ENCODE data around the gene FIZ1. TPM values are rescaled to one million over a fixed set of nuclear protein-coding genes. Genes with fewer than 3 reads are reported as not detected.
A peak's percentile ranks its signal among the peaks of the same experiment; 100 is the strongest.

The FIZ1 gene
- total RNA-seq, 2 donors from 2014 or later: 12.2 to 14.5 TPM

DNA sequence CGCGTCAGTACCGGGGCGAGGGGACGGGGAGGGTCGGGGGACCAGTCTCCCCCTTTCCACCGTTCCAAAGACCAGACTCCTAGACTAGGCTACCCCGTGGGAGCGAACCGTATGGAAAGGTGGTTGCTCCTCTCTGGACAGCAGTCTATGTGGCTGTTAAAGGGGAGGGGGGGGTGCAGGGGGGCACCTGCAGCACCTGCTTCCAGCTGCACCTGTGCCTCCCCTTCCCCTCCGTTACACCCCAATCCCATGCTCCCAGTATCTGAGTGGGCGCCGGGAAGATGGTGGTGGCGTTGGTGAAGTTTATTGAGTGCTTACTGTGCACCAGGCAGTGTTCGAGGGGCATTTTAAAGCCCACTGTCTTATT lies 1.3 kb upstream of the FIZ1 start:
- H3K4me1 ChIP-seq: no peaks in the 10 kb centered on the region
- no peaks in the 10 kb centered on the region for H3K9me3 ChIP-seq
- peak overlapping the region; percentile 96 for H3K27ac ChIP-seq
- intact Hi-C loops (cut with DNase I): no loop called here
- H3K27me3 ChIP-seq: no peaks in the 10 kb centered on the region
- TF ChIP-seq, protein P1, sequence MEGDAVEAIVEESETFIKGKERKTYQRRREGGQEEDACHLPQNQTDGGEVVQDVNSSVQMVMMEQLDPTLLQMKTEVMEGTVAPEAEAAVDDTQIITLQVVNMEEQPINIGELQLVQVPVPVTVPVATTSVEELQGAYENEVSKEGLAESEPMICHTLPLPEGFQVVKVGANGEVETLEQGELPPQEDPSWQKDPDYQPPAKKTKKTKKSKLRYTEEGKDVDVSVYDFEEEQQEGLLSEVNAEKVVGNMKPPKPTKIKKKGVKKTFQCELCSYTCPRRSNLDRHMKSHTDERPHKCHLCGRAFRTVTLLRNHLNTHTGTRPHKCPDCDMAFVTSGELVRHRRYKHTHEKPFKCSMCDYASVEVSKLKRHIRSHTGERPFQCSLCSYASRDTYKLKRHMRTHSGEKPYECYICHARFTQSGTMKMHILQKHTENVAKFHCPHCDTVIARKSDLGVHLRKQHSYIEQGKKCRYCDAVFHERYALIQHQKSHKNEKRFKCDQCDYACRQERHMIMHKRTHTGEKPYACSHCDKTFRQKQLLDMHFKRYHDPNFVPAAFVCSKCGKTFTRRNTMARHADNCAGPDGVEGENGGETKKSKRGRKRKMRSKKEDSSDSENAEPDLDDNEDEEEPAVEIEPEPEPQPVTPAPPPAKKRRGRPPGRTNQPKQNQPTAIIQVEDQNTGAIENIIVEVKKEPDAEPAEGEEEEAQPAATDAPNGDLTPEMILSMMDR (IDR thresholded peaks at IDR 0.05): no peak
- DNase-seq: no peak
- peak overlapping the region; percentile 79 to 84 for H3K9ac ChIP-seq (ENCODE audit: low read depth in 2 of 2, low read length in 2 of 2)
- peak overlapping the region; percentile 61 for H3K4me3 ChIP-seq
- H3K36me3 ChIP-seq: no peaks in the 10 kb centered on the region

DNA sequence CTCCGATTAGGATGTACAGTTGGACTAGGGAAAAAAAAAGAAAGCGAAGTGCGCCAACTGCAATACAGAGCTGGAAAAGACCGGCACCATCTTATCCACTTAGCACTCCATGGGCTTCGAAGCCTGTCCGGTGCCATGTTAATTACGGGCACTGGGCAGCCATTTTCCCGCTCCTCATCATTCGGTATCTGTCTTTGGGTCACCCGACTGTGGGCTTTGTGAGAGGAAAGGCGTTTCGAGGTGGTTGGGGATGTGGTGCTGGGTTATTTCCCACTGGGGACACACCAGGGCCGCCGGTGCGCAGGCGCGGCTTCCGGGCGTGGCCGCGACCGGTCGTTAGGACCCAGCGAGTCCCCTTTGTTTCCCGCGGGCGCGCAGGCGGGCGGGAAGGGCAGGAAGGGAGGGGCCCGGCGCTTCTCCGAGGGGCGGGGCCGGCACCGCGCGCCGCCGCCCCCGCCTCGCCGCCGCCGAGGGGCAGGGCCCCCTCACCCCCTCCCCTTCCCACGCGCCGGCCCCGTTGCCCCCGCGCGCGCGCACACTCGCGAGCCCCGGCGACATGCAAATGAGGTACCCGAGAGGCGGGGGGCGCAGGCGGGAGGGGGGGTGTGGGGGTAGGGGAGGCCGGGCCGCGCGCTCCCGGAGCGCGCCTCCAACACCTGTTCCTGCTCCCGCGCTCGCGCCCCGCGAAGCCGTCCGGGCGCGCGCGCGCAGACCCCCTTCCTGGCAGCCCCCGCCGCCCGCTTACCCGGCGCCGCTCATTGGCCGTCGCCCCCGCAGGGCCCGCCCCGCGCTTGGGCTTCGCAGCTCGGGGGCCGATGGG lies 735 bp upstream of the FIZ1 start, which contains the start of gene ZNF524:
Gene ZNF524 (plus strand): TSS at position 447 of the 820 bp plus-strand sequence. CDS start 1,825 bp downstream, outside the sequence.
- H3K36me3 ChIP-seq: no peaks in the 10 kb centered on the region
- H3K4me3 ChIP-seq: peak within 1 kb of the TSS; percentile 61
- H3K27me3 ChIP-seq: no peaks in the 10 kb centered on the region
- peak; percentile 83 for DNase-seq
- no peaks in the 10 kb centered on the region for H3K4me1 ChIP-seq
- H3K9me3 ChIP-seq: no peaks in the 10 kb centered on the region
- intact Hi-C loops (cut with DNase I): no loop called here
- peak within 1 kb of the TSS; percentile 80 to 84 for H3K9ac ChIP-seq (ENCODE audit: low read depth in 2 of 2, low read length in 2 of 2)
- TF ChIP-seq, protein P1 (IDR thresholded peaks at IDR 0.05): no peak
- H3K27ac ChIP-seq: peak within 1 kb of the TSS; percentile 96

DNA sequence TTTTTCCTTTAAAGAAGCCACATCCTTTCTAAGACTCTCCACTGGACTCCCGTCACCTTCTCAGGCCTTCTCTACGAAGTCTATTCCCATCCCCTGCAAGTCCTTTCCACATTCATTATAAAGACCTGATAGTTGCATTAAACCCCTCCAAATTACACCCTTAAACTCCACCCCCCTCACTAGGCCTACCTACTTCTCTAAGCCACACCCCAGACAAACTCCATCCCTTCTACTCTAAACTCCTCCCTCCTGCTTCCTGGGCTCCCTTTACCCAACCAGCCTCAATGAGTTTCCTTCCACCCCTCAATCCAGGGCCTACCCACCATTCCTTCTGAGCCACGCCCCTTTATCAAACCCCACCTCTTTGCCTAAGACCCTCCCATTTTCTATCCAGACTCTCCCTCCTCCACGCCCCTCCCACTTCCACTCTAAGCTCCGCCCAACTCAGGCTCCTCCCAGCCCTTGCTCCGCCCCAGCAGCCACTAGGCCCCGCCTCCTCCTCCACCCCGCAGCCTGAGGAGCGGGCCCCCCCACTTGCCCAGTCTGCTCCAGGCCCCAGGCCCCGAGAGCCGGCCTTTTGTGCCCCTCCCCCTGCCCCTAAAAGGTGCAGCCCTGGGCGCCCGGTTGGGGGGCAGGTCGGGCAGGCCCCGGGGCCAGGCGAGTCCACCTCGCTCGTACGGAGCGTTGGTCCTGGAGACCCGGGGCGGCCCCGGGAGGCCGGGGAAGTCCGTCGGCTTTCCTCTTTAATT lies 424 bp downstream of the FIZ1 start:
- TF ChIP-seq, protein P1 (IDR thresholded peaks at IDR 0.05): no peak
- peak; percentile 96 for DNase-seq
- Histone ChIP-seq H3K4me3 (peak overlapping the region; percentile 61), H3K27me3 (no peaks in the 10 kb centered on the region), H3K36me3 (no peaks in the 10 kb centered on the region), H3K27ac (peak overlapping the region; percentile 96), H3K9me3 (no peaks in the 10 kb centered on the region), H3K9ac (ENCODE audit: low read depth in 2 of 2, low read length in 2 of 2) (peak overlapping the region; percentile 78 to 80), H3K4me1 (no peaks in the 10 kb centered on the region)
- intact Hi-C loops (cut with DNase I): no loop called here

DNA sequence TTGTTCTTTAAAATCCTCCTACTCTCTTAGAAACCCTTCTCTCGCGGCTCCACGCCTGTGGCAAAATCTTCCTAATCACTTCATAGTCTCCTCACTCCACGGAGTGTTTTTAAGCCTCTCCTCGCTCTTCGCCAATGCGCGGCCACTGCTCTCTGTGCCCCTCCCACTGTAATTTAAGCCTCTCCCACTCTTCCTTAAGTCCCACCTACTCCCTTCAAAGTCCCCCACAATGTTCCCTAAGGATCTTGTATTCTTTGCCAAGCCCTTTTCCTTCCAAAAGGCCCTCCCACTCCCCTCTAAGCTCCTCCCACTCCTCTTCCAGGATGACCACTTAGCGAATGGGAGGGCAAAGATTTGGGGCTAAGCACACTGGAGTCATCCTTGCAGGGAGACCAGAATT lies 1.3 kb downstream of the FIZ1 start:
- TF ChIP-seq, protein P1 (IDR thresholded peaks at IDR 0.05): no peak
- no peak overlapping the region for H3K9ac ChIP-seq (ENCODE audit: low read depth in 2 of 2, low read length in 2 of 2)
- DNase-seq: no peak
- H3K4me3 ChIP-seq: no peak overlapping the region
- H3K9me3 ChIP-seq: no peaks in the 10 kb centered on the region
- H3K36me3 ChIP-seq: no peaks in the 10 kb centered on the region
- no peaks in the 10 kb centered on the region for H3K4me1 ChIP-seq
- H3K27me3 ChIP-seq: no peaks in the 10 kb centered on the region
- H3K27ac ChIP-seq: no peak overlapping the region
- intact Hi-C loops (cut with DNase I): no loop called here

DNA sequence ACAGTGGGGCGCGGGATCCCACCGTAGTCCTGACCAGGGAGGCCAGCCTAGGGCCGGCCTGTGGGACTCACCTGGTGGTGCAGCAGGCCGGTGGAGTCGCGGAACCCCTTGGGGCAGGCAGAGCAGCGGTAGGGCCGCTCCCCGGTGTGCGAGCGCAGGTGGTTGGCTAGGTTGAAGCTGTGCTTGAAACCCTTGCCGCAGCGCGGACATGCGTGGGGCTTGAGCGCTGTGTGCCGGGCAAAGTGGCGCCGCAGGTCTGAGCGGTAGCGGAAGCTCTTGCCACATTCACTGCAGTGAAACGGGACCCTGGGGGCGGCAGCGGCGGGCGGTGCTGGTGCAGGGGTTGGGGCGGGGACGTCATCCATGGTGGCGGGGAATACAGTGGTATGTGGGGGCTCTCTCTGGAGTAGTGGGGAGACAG lies 1.8 kb downstream of the FIZ1 start:
- no peaks in the 10 kb centered on the region for H3K27me3 ChIP-seq
- H3K9me3 ChIP-seq: no peaks in the 10 kb centered on the region
- DNase-seq: no peak
- H3K9ac ChIP-seq (ENCODE audit: low read depth in 2 of 2, low read length in 2 of 2): no peak overlapping the region
- H3K4me3 ChIP-seq: no peak overlapping the region
- no peaks in the 10 kb centered on the region for H3K4me1 ChIP-seq
- no peak overlapping the region for H3K27ac ChIP-seq
- TF ChIP-seq, protein P1 (IDR thresholded peaks at IDR 0.05): no peak
- intact Hi-C loops (cut with DNase I): no loop called here
- H3K36me3 ChIP-seq: no peaks in the 10 kb centered on the region

Measured in colonic mucosa (tissue), 4 donors.